ENCODE results near the gene PON2.
A peak's percentile ranks its signal among the peaks of the same experiment; 100 is the strongest.

The PON2 gene

GRCh38 chr7:95411666-95412065 is 23.2 kb downstream of the PON2 start:
- no peak for TF ChIP-seq CTCF (IDR thresholded peaks at IDR 0.05; ENCODE audit: low read depth, low read length, missing control alignments)
- no peak for DNase-seq (ENCODE audit: low read depth)
- in situ Hi-C loops (cut with HindIII; ENCODE audit: low sequenced_read_pairs): no loop called here
- H3K4me3 ChIP-seq (ENCODE audit: low read depth, low read length): no peak overlapping the region

GRCh38 chr7:95411036-95411435 is 23.8 kb downstream of the PON2 start:
- in situ Hi-C loops (cut with HindIII; ENCODE audit: low sequenced_read_pairs): no loop called here

GRCh38 chr7:95407751-95408150 is 27.1 kb downstream of the PON2 start:
- TF ChIP-seq CTCF (IDR thresholded peaks at IDR 0.05; ENCODE audit: low read depth, low read length, missing control alignments): no peak
- in situ Hi-C loops (cut with HindIII; ENCODE audit: low sequenced_read_pairs): no loop called here
- H3K4me3 ChIP-seq (ENCODE audit: low read depth, low read length): no peak overlapping the region
- DNase-seq (ENCODE audit: low read depth): no peak

More at GRCh38 chr7:95411036-95411435, 23.8 kb downstream of the PON2 start:
- TF ChIP-seq CTCF (IDR thresholded peaks at IDR 0.05; ENCODE audit: low read depth, low read length, missing control alignments): no peak
- H3K4me3 ChIP-seq (ENCODE audit: low read depth, low read length): no peak overlapping the region
- DNase-seq (ENCODE audit: low read depth): no peak

- TF ChIP-seq CTCF (IDR thresholded peaks at IDR 0.05; ENCODE audit: low read depth, low read length, missing control alignments): no peak
- H3K4me3 ChIP-seq (ENCODE audit: low read depth, low read length): no peak overlapping the region
- in situ Hi-C loops (cut with HindIII; ENCODE audit: low sequenced_read_pairs): no loop called here
- DNase-seq (ENCODE audit: low read depth): no peak
Measured at GRCh38 chr7:95405800-95406199, 29.0 kb downstream of the PON2 start.

GRCh38 chr7:95405208-95405607 is 29.6 kb downstream of the PON2 start:
- TF ChIP-seq CTCF (IDR thresholded peaks at IDR 0.05; ENCODE audit: low read depth, low read length, missing control alignments): no peak
- in situ Hi-C loops (cut with HindIII; ENCODE audit: low sequenced_read_pairs): no loop called here
- H3K4me3 ChIP-seq (ENCODE audit: low read depth, low read length): no peak overlapping the region
- DNase-seq (ENCODE audit: low read depth): no peak

- no peak for TF ChIP-seq CTCF (IDR thresholded peaks at IDR 0.05; ENCODE audit: low read depth, low read length, missing control alignments)
- DNase-seq (ENCODE audit: low read depth): peak; percentile 53
- no peak overlapping the region for H3K4me3 ChIP-seq (ENCODE audit: low read depth, low read length)
- in situ Hi-C loops (cut with HindIII; ENCODE audit: low sequenced_read_pairs): no loop called here
Measured at GRCh38 chr7:95404316-95404865, 30.4 kb downstream of the PON2 start.
